Measurements from ENCODE around the gene ELL.

GRCh38 chr19:18501832-18502231 lies 20.0 kb downstream of the ELL start:
- TF ChIP-seq CTCF (IDR thresholded peaks at IDR 0.05) (no peak), EP300 (IDR thresholded peaks at IDR 0.05) (no peak), POLR2A (IDR thresholded peaks at IDR 0.05) (no peak)

All from sigmoid colon (tissue), 4 donors.